ENCODE data around the gene EBPL. TPM values are rescaled to one million over a fixed set of nuclear protein-coding genes. Genes with fewer than 3 reads are reported as not detected.

EBPL gene
- total and polyA plus RNA-seq, 9 of the 15 experiments (the other 6 are each of a cell fraction or from before 2014, with no cell fraction given): 5.2 to 68.3 (median 43.0) TPM

DNA sequence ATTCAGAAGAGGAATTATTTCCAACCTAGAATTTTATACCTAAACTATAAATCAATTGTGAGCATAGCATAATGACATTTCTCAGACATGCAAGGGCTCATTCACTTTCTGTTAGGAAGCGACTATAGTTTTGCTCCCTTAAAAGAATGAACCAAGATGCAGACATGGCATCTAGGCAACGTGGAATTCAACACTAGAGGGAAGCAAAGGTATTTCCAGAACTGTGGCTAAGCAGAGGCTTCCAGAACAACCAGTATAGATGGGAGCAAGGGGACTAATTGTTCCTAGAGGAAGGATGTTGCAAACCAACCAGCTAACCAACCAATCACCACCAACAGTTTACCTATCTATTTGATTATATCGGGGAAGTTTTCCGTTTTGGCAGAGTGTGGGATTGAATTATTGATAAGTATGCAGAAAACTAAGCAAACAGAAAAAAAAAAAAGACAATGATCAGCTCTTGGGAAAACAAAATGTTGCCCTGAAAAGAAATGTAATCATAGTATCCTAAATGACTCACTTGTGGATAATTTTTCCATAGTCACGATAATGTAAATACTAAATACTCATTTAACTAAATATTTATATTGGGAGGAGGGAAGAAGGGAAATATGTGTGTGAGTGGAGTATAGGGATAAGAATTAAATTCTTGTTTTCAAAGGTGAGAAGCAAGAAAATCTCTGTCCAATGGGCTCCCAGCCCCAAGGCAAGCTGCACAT lies 41.9 kb downstream of the EBPL start:
- Histone ChIP-seq H2AFZ (ENCODE audit: low read depth, low read length) (no peak overlapping the region), H4K20me1 (replicated peaks; ENCODE audit: control insufficient read depth, insufficient read depth, low read length) (no peaks in the 10 kb centered on the region), H3K9me1 (ENCODE audit: control insufficient read depth, insufficient read depth, low read length) (no peaks in the 10 kb centered on the region), H3K4me3 (no peak overlapping the region), H3K4me1 (replicated peaks in 1 of 2; ENCODE audit: control insufficient read depth in 2 of 2, insufficient read depth in 2 of 2, low read length in 2 of 2) (no peaks in the 10 kb centered on the region), H3K4me2 (ENCODE audit: insufficient read depth, low read length) (no peak overlapping the region), H3K9me3 (replicated peaks; ENCODE audit: control insufficient read depth, insufficient read depth, low read depth, low read length) (no peaks in the 10 kb centered on the region), H3K36me3 (ENCODE audit: control insufficient read depth, insufficient read depth, low read length) (no peaks in the 10 kb centered on the region), H3K9ac (ENCODE audit: insufficient read depth in 1 of 2, low read depth in 2 of 2, low read length in 2 of 2) (no peak overlapping the region; a peak in 1 of 4 replicates), H3K27me3 (ENCODE audit: control insufficient read depth in 2 of 2, insufficient read depth in 2 of 2, low read length in 2 of 2) (no peaks in the 10 kb centered on the region), H3K27ac (ENCODE audit: extremely low read depth, low read depth, low read length) (no peak overlapping the region), H3K79me2 (ENCODE audit: control insufficient read depth, insufficient read depth, low read length) (no peaks in the 10 kb centered on the region)
- intact Hi-C loops (cut with micrococcal nuclease): no loop called here
- peak; percentile 76 for ATAC-seq
- WGBS (ENCODE audit: insufficient coverage, low coverage, missing lambda C conversion rate): 19% methylated on average over 5 of the region's 5 CpGs
- no TSS peak for BruUV-seq (replicated peaks)
- DNase-seq (ENCODE audit: extremely low read depth in 1 of 4, low spot score in 3 of 4): peak in 2 of 4 experiments; percentile 28 to 33
- ChIA-PET CTCF (ENCODE audit: low intra/inter-chr PET ratio) (interaction anchor here (1.2 kb wide), 1 partner anchor 1421 kb away, joined by 3 read pairs; no protein-coding TSS in a partner anchor), POLR2A (no interaction called here)
- in situ Hi-C loops (cut with MboI): no loop called here
- FAIRE-seq: no peak
- peak; percentile 9; the same call in 1 of the 2 replicates for TF ChIP-seq REST (IDR thresholded peaks at IDR 0.05; ENCODE audit: borderline replicate concordance)
- TF ChIP-seq REST (CRISPR knock-in tag; IDR thresholded peaks at IDR 0.05; ENCODE audit: low read depth): no peak
- no peak for TF ChIP-seq FOXA3 (CRISPR knock-in tag; conservative IDR thresholded peaks at IDR 0.05 in 1 of 2, IDR thresholded peaks at IDR 0.05 in 1 of 2)
- TF ChIP-seq CTCF (IDR thresholded peaks at IDR 0.05 in 2 of 3, conservative IDR thresholded peaks at IDR 0.05 in 1 of 3; ENCODE audit: insufficient read depth in 2 of 3, low read depth in 1 of 3, low read length in 3 of 3): peak; percentile 12 to 54 (median 39); a peak in 3 of 6 replicates
- peak in 1 of 2 experiments; percentile 54; a peak in 2 of 4 replicates for TF ChIP-seq RAD21 (CRISPR knock-in tag; conservative IDR thresholded peaks at IDR 0.05 in 1 of 2, IDR thresholded peaks at IDR 0.05 in 1 of 2)
- no peak for TF ChIP-seq MTA1 (IDR thresholded peaks at IDR 0.05; ENCODE audit: borderline replicate concordance)
- no peak for TF ChIP-seq MLX (CRISPR knock-in tag; conservative IDR thresholded peaks at IDR 0.05)
